GM19397 (cell line): ENCODE measurements around the gene CCDC27.

Experiments
- ATAC-seq: cut with Tn5 transposase; IDR thresholded peaks from one replicate; pipeline ENCODE4 v1.9.1; 2021; ENCODE audit warnings: mild to moderate bottlenecking, moderate library complexity; ENCODE audit not compliant: unreplicated experiment

The CCDC27 gene

DNA sequence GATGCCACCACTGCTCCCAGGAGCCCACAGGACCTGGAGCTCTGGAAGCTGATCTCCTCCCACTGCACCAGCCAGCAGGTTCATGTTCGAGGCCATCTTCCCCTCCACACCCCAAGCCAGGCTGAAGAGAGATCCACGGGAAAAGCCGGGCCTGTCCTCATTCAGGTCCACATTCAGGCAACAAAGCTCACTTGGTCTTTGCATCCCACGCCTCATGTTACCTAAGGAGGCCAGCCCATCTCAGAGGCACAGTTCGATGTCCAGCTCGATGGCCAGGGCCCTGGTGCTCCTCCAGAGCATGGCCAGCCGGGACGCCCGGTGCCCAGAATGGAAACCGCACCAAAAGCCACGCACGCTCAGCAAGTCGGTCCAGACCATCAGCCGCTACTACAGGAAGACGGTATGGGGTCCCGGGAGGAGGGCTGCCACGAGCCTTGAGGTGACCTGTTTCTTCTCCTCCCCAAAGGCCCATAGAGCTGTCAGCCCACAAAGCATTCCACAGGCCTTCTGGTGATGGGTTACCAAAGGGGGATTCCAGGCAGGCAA is at the start of gene CCDC27:
CCDC27 (plus strand) TSS at position 51 of the 546 bp plus-strand sequence; CDS start at position 83, 32 bp downstream.
- no peak for ATAC-seq

DNA sequence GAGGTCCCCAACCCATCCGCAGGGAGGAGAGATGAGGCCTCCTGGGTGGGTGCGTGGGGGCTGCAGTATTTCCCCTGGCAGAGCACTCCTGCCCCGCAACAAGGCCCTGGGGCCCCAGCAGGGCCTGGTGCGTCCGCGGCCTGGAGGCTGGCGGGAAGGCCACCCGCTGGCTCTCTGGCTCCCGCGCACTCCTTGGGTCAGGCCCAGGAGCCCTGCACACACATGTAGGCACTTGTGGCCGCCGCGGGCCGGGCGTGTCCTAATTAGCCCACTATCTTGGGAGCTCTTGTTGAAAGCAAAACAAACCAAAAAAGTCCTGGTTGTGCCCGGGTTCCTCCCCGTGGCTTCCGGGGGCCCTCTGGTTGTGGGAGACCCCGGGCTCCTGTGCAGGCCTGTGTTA is 49.7 kb upstream of the CCDC27 start:
- no peak for ATAC-seq

GRCh38 chr1:3702990-3703728 is 49.1 kb upstream of the CCDC27 start:
- ATAC-seq, result no peak

DNA sequence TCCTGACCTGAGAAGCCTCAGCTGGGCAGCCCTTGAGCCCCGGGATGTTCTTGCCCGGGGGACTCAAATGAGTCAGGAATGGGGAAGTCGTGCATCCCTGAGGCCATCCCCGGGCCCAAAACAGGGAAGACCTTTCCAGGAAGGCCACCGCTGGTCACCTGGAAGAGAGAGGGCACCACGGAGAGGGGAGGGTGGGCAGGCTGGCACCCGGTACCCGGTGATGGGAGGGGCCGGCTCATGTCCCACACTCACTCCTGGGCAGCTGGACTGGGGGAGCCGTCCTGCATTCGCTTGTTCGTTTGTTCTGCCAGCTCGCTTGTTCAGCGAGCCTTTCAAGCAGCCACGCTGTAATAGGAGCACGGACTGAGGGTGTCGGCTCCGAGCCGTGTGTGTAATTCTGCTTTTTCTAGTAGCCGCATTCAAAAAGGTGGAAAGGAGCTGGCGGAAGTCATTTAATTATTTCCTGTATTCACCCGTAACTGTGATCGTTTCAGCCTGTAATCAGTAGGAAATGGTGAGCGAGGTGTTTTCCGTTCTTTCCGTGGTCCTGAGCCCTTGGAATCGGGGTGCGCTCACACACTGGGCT is 48.4 kb upstream of the CCDC27 start:
- ATAC-seq, result no peak

DNA sequence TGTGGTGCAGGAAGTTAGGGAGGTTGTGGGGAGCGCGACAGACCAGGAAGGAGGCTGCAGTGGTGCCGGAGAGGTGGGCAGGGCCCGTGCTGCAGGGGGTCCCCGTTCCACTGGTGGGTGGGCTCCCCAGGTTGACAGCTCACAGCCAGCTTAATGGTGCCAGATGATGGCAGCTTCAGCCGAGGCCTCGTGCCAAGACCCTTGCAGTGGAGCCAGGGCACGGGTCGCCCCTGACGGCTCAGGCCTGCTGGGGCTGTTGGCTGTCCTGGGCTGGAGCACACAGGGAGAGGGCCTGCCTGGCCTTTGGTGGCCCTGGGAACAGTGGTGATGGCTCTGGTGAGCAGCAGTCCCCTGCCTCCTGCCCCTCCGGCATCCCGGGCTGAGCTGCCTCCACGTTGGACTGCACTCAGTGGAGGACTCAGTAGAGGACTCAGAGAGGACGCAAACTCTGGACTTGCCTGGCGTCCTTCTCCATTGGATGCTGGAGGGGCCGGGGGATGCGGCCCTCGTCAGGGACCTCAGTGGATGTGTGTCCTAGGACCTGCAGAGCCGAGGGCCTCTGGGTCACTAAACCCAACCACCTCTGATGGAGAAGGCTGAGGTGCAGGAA is 46.8 kb upstream of the CCDC27 start:
- no peak for ATAC-seq

DNA sequence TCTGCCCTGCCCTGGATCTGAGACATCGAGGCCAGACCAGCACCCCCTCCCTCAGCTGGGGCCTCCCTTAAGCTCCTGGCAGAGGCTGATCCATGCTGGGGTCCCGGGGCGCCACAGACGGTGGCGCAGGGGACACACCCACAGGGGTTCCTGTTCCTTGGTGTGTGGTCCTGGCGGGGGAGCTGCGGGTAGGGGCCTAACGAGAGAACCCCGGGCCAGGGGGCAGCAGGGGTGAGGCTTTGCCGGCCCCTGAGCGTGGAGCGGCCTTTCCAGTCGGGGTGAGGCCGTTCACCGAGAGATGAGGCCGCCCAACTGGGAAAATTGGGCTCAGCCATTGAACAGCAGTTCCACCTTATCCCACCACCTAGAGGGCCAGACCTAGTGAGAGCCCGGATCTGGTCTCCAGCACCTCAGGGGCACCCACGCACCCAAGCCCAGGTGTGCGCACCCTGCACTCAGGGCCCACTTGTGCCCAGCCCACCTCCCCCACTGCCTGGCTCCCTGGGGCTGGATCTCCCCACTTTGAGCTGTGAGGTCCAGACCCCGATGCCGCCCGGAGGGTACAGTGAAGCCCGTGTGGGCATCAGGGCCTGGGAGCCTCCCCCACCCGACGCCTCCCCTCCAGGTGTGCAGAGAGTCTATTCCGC is 45.5 kb upstream of the CCDC27 start:
- ATAC-seq, result no peak

DNA sequence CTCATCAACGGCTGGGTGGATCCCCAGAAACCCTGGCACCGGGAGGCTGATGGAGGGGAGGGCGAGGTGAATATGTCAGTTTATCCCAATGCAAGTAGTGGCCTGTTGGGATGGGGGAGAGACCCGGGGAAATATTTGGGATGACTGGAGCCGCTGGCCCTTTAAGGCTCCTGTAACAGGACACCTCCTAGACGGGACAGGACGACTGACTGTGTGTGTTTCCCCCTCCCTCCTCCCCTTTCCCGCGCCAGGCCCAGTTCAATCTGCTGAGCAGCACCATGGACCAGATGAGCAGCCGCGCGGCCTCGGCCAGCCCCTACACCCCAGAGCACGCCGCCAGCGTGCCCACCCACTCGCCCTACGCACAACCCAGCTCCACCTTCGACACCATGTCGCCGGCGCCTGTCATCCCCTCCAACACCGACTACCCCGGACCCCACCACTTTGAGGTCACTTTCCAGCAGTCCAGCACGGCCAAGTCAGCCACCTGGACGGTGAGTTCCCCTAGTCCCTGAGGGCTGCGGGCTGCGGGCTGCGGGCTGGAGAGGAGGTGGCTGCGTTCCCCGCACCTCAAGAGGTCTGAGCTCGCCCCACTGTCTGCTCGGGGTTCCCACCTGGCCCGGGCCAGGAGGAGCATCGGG is 44.8 kb upstream of the CCDC27 start:
- no peak for ATAC-seq

- no peak for ATAC-seq
Measured at GRCh38 chr1:3707939-3708328, 44.3 kb upstream of the CCDC27 start.

GRCh38 chr1:3708791-3709190 is 43.5 kb upstream of the CCDC27 start:
- ATAC-seq, result no peak

- no peak for ATAC-seq
Measured at GRCh38 chr1:3710251-3710650, 42.0 kb upstream of the CCDC27 start.

GRCh38 chr1:3711381-3711779 is 40.9 kb upstream of the CCDC27 start:
- no peak for ATAC-seq

DNA sequence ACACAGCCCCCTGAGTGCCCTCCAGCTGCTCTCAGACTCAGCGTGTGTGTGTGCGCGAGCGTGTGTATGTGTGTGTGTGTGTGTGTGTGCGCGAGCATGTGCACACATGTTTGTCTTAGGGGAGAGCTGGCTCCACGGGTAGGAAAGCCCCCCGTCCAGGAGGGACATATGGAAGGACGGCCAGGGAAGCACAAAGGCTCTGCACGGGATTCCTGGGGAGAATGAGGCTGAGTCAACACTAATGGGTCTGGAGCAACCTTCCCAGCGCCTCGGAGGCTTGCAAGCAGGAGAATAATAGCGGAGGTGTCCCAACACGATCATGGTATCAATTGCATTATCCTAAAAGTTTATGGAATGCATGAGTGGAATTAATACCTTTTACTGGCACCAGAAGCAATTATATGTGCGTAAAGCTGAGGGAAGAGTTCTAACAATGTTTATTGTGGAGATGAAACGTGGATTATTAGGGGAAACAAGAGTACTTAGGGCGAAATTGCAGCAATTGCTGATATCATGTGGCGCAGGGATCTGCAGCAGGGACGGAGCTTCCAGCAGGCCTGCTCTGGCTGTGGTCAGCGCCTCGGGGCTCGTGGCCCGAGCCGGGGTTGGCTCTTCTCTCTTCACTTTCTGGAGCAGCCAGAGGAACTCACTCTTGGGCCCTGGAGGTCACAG is 40.3 kb upstream of the CCDC27 start:
- no peak for ATAC-seq

DNA sequence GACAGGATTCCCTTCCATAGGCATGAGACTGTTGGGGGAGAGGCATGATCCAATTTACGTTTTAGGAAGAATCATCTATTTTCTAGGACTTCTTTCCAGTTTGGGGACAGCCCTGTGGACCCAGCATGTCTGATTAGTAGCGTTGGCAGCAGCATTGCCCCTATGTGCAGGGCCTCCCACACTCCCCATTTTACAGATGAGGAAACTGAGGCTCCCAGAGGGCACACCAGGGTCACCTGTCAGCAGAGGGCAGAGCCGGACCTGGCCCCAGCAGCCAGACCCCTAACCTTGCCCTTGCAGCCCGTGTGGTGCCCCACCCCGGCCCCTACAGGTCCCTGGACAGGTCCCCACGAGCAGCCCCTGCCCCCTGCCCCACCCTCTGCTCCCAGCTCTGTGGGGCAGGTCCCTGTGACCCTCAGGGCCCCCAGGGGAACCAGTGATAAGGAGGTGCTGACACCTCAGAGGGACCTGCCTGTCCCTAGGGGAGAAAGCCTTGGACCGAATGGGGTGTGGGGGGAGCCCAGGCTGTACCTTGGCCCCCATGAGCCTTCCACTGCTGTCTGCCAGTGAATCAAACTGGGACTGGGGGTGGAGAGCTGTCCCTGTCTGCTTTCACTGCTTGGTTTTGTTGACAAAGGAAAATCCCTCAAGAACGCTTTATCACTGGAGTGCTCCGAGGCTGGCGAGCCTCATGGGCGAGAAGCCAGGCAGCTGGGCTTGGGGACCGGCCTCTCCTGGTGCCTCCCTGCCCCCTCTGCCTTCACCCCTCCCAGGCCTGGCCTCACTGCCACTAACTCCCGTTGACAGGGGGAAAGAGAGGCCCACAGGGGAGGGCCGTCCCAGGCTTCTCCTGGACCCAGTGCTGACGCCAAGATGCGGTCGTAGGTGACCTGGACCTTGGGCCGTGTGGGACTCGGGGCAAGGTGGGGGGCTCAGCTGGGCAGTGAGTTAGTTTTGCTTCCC is 39.4 kb upstream of the CCDC27 start:
- no peak for ATAC-seq

DNA sequence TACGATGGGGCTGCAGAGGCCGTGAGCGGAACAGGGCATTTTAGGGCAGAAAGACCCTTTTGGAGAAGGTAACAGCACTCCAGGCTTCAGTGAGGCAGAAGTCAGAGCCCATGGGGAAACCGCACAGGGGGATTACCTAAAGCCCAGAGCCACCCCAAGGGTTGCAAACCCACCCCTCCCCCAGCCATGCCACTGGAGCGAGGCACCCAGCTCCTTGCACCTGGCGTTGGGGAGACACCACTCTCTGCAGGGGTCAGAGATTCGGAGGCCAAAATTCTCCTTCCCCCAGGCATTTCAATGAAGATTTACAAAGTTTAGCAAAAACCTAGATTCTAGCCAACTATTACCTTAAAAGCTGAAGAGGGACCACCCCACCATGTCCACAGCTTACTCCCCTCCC is 38.4 kb upstream of the CCDC27 start:
- no peak for ATAC-seq

GRCh38 chr1:3714284-3714741 is 37.9 kb upstream of the CCDC27 start:
- no peak for ATAC-seq

DNA sequence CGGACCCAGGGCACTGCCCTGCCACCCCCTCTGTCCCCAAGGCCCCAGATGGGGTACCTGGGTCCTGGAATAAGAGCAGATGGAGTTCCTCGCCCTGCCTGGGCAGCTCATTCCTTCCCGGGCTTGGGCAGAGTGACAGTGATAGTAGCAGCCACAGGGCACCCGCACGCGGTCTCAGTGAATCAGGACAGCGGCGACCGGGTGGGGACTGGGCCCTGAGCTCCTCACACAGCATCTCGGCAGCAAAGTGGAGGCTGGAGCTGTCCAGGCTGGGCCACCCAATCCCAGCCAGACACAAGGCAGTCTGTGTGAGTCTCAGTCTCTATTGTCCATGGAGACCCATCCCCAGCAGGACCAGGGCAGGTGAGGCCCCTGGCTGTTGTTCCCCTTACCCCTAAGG is 37.4 kb upstream of the CCDC27 start:
- no peak for ATAC-seq

DNA sequence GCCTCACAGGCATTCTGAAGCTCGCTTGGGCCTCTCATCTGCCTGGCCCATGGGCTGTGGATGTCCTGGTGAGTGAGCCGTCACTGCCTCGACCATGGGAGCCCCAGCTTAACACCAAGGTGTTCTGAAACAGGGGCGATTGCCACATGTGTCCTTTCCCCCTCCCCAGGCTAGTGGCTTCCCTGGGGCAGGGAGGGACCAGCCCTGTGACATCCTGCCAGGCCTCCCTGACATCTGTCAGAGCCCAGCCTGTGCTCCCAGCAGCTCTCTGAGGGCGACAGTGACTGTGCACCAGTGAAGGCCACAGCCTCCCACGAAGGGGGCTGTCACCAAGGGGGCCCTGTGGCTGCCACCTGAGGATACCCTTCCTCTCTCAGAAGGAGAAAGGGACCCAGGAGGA is 35.9 kb upstream of the CCDC27 start:
- no peak for ATAC-seq

- ATAC-seq, result no peak
Measured at GRCh38 chr1:3717041-3717714, 35.1 kb upstream of the CCDC27 start.
